Stimulated activated CD4-positive, alpha-beta T cell treated with anti-CD3 and anti-CD28 coated beads, Interleukin-4, amount 100 ng/mL, for 48 hours (primary cell): ENCODE measurements around the gene DUSP14.

ENCODE experiments used
- DNase-seq, 2 donors: peaks; one replicate each; pipeline ENCODE4 v3.0.0-alpha.2; 2020; ENCODE audit warnings: low read depth in 2 of 2

The DUSP14 gene

GRCh38 chr17:37513711-37514110 lies 24.0 kb downstream of the DUSP14 start:
- DNase-seq: no peak

DNA sequence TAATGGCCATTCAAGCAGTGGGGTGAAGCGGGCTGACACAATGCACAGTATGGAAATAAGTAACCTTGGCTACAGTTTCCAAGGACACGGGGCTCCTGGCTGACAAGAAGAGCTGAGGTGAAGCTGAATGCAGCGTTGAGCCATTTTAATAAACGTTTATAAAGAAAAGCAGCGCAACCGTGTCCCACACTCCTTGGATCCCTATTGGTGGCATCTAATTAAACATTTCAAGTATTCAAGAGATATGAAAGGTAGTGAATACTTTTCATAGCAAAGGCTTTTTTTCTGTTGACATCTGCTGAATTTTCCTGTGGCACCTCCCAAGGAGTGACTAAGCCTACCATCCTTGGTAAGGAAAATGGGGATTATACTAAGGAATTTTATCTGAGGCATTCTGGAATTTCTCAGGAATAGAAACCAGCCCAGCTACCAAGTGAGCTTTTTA lies 26.5 kb downstream of the DUSP14 start:
- DNase-seq: no peak

- no peak for DNase-seq
These were observed 28.2 kb downstream of the DUSP14 start for GRCh38 chr17:37517881-37518280.

DNA sequence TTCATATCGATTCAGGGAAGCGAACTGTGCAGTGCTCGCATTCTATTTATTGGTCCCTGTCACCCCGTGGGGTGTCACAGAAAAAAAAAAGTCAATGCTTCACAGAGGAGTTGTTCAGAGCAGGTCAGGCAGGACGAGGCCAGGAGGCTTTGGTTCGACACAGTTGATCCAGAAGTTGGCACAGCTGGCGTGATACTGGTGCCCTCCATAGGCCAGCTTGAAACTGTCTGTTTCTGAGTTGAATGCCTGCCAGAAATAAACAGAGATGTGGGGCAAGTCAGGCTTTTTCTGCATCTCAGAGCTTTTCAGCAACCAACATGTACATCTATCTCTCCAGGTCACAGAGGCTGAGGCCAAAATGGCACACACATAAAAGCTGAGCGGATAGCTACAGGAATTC lies 29.1 kb downstream of the DUSP14 start:
- DNase-seq: no peak

DNA sequence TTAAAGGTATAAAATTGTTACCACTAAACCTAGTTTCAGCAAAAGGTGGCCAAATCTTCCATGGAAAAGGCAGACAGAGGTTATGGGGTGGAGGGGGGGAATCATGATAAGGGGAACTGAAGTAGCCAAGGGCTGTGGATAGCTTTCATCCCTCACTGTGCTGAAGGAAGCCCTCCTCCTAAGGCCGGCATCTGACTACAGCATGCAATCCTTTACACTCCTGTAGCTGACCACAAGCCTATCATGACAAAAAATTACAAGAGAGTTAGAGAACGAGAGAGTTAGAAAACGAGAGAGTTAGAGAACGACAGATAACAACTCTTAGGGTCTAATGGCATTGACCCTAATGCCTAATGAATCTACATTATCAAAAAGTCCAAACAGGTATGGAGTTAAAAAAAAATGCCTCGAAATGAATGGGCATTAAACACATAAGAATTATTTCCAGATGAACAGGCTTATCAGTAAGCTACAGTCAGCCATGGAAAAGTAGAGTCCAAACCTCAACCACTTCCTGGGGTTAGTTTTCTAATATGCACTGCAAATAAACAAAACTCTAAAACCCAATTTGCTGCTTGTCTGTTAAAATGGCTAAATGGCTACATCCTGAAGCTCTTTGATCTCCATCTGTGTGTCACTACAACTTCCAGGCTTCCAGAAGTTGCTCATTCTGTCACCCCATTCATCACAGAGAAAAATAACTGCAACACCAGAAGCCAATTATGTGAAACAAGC lies 29.7 kb downstream of the DUSP14 start:
- no peak for DNase-seq

GRCh38 chr17:37520174-37520573 lies 30.5 kb downstream of the DUSP14 start:
- DNase-seq: no peak

DNA sequence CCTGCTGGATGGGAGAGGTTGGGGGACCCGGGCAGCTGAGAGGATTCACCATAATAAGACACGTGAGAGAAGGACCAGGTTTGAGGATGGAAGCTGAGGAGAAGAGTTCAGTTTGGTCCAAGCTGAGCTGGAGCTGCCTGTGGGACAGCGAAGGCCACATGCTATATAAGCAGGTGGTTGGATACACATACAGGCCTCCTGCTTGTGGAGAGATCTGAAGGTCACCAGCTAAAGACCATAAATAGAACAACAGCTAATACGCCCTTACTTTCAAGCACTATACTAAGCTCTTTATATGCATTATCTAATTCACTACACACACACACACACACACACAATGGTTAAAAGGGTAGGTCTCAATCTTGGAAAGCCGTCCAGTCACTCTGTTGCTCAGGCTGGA lies 32.1 kb downstream of the DUSP14 start:
- no peak for DNase-seq

DNA sequence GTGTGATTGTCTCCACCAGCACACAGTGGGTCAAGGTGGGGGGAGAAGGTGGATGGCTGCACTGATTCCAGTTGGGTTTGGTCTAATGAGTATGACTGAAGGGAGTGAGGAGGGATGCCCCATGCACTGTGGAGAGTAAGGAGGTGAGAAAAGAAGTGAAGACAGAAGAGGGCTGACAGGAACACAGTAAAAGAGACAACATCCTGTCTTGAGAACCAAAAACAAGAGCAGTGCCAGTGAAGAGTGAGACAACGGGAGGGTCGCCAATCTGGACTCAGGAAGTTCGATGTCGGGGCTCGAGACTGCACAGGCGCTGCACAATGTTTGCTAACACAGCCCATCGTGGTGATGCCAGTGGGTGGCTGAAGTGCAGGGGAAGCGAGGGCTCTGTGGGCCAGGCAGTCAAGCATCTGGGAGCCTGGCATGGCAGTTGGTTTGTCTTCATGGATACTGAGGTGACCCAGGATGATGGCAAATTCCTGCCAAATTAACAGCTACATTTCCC lies 34.1 kb downstream of the DUSP14 start:
- DNase-seq: no peak

DNA sequence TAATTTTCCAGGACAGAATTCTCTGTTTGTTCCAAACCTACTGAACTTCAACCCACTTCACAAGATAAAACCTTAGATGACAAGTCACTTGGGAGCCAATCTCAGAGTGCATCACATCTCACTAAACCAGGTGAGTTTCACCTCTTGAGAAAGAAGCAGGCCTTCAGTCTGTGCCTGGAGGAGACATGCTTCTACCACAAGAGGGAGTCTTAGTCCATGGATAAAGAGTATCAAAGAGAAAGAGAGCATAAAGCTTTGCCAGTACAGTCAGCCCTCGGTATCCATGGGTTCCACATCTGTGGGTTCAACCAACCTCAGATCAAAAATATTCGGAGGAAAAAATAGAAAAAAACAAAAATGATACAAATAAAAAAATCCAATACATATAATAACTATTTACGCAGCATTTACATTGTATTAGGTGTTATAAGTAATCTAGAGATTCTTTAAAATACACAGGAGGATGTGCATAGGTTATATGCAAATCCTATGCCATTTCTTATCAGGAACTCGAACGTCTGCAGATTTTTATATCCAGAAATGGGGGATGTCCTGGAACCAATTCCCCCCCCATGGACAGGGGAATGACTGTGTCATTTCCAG lies 37.7 kb downstream of the DUSP14 start:
- DNase-seq: no peak

DNA sequence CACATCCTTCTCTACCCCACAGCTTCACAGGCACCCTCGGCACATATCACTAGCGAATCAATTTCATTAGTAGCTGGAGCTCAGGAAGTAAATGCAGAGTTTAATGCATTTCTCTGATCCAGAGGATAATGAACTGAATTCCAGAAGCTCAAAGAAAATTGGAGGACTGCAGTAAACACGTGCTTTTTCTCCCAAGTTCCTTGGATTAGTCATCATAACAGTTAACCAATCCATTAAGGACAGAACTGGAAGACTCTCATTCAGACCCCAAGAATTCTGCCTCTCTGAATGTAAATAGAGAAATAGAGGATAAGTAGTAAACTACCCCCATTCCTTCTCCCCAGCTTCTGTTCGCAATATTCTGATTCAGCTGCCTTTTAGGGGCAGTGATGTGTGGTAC lies 40.7 kb downstream of the DUSP14 start:
- no peak for DNase-seq

DNA sequence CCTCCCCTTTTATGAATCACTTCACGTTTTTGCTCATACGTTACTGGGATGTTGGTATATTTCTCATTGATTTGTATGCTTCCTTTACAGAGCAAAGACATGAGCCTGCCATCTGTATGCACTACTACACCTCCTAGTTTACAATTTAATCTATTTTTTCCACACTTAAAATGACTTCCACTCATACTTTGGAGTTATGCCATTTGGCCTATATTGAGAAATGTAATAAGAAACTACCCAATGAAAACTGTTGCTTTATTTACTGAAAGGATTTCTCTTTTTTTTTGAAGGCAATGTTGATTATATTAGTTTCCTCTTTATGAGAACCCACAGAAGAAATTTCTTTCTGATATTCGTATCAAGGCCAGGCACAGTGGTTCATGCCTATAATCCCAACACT lies 43.1 kb downstream of the DUSP14 start:
- DNase-seq: no peak

- DNase-seq: no peak
These were observed 46.2 kb downstream of the DUSP14 start for GRCh38 chr17:37535906-37536305.

- no peak for DNase-seq
These were observed 49.4 kb downstream of the DUSP14 start for GRCh38 chr17:37538981-37539659.

DNA sequence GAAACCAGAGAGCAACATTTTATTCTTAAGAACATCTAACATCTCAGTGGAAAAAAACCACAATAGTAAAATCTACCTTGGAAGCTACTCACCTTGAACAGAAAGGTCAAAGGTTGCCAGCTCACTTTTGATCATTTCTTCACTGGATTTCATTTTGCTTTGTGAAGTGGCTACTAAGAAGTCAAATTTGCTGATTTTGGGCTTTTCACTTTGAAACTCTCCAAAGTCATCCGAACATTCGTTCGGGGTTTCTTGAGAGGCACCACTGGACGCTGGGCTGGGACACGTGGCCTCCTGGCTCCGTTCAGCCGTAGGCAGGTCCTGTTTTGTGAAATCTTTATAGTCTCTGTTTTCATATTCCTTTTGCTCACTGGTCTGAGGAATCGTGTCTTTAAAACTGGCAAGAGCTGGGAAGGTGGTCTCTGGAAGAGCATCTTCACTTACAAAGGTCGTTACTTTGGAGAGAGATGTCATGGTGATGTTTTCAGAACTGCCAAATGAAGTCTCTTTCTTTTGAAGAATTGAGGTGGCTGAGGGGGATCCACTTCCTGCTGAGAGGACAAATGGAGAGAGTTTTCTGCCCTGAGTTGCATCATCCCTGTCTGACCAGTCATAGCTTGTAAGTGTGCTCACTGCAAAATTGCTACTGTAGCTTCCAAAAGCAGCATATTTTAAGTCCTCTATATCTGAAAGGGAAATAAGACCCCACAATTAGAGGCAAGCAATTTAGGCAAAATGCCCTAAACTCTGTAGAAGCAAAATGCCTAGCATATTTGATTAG lies 52.4 kb downstream of the DUSP14 start:
- DNase-seq: no peak

DNA sequence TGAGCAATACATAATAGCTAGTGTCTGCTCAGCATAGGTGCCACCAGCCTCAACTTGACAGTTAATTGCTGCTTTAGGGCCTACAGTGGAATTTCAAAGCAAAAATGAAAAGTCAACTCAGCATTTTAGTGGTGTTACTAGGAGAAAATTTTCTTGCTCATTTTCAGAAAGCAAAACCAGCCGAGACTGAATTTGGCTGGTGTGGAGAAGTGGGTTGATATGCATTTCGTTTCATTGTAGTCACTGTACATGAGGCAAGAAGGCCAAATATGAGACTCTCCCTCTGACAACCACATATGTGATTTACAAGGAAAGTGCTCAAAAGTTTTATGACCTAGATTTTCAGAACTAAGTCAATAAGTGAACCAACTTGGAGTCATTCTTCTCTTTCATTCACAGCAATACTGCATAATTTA lies 54.0 kb downstream of the DUSP14 start:
- no peak for DNase-seq

DNA sequence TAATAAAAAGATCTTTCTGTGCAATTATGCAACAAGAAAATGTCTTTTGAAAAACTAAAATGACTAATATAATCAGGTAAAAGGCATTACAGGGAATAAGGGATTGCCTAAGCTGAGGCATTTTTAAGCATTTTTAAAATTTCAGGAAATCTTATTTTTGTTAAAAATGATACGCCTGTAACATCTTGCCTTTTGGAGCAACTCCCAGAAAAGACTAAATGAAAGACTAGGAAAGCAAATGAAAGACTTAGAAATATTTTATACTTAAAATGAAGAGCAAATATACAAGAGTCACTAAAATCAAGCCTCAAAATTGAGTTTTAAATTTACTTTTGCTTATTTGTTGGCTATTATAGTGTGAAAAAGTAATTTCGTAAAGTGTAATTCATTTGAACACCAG lies 55.8 kb downstream of the DUSP14 start:
- DNase-seq: no peak

GRCh38 chr17:37546302-37546701 lies 56.6 kb downstream of the DUSP14 start:
- DNase-seq: no peak

- no peak for DNase-seq
These were observed 58.3 kb downstream of the DUSP14 start for GRCh38 chr17:37547986-37548385.

GRCh38 chr17:37551788-37552187 lies 62.1 kb downstream of the DUSP14 start:
- DNase-seq: no peak

DNA sequence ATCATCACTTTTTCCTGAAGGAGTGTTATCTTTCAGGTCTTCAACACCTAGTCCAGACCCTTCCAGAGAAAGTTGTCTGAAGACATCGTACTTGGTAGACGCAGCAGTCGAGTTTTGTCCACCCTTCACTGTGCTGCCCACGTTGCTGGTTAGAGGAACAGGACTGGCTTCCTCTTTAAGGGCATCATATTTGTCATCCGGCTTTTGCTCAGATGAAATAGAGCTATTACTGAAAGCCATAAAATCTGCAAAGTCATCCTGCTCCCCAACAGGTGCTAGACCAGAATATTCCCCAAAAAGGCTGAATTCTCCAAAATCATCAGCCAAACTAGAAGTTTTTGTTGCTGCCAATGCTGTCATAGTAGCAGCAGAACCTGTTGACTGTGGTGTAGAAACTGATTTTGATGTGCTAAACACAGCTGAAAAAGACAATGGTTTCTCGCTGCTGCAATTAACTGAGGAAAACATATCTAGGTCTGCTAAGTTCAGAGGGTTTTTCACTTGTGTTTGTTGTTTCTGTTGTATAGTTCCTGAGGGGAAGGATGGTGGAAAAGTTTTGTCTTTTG lies 63.8 kb downstream of the DUSP14 start:
- DNase-seq: no peak

GRCh38 chr17:37555386-37555785 lies 65.7 kb downstream of the DUSP14 start:
- DNase-seq: no peak

DNA sequence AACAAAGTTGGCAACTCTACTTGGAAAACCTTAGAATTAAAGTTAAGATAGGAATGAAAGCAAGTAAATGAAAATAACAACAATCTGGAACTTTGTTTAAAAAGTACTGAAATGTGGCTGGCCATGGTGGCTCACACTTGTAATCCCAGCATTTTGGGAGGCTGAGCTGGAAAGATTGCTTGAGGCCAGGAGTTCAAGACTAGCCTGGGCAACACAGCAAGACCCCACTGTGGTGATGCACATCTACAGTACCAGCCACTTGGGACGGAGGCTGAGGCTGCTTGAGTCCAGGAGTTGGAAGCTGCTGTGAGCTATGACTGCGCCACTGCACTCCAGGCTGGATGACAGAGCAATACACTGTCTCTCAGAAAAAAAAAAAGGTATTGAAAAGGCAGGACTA lies 67.8 kb downstream of the DUSP14 start:
- no peak for DNase-seq
